Suppressor macrophage treated with lipopolysaccharide for 1 hour (primary cell): Measurements from ENCODE around the gene ADAMTS4.

ENCODE experiments used
- DNase-seq, 3 donors: peaks; one replicate each; pipeline ENCODE4 v3.0.0-alpha.2; 2020 to 2022

ADAMTS4 gene

GRCh38 chr1:161139766-161140165, 59.1 kb downstream of the ADAMTS4 start:
- peak; percentile 76 to 78 (median 78) for DNase-seq

- peak in 1 of 3 donors; percentile 31 for DNase-seq
These were observed 60.4 kb downstream of the ADAMTS4 start for GRCh38 chr1:161138431-161138830.

- DNase-seq: no peak
These were observed 61.0 kb downstream of the ADAMTS4 start for GRCh38 chr1:161137881-161138280.
